HCT116 (cell line): Measurements from ENCODE around the gene GMDS. TPM values are rescaled to one million over a fixed set of nuclear protein-coding genes. Genes with fewer than 3 reads are reported as not detected.

Experiments
- ATAC-seq: fragments of 200-7000 bp; cut with Tn5 transposase; 2 replicates; pipeline ENCODE4 v1.9.1; 2020; ENCODE audit warnings: mild to moderate bottlenecking, moderate library complexity
- BruUV-seq: library from RNA; stranded (reverse); fragments of 400-500 nt; replicated peaks from 2 replicates; lab custom pipeline; 2021; lab: Mats Ljungman, UMichigan
- CTCF ChIA-PET: fragments of 300-600 bp; sonication (Branson Sonifier 250); formaldehyde crosslinking; loops from one replicate; lab custom pipeline; 2021; ENCODE audit warnings: antibody characterized with exemption; lab: Charles Lee
- POLR2A ChIA-PET: fragments of 300-600, 350-600 bp; sonication (Branson Sonifier 250); formaldehyde crosslinking; loops from one replicate; lab custom pipeline; 2021; ENCODE audit warnings: antibody characterized with exemption; lab: Charles Lee
- RAD21 ChIA-PET, 2 experiments: fragments of 300-600 bp; sonication (Branson Sonifier 250); formaldehyde crosslinking; loops; one replicate each; lab custom pipeline; 2023; ENCODE audit warnings: low total read pairs in 2 of 2; ENCODE audit not compliant: uncharacterized antibody in 2 of 2, unreplicated experiment in 2 of 2, low non-redundant PET in 1 of 2; lab: Charles Lee
- DNase-seq: peaks from one replicate; pipeline ENCODE4 v3.0.0-alpha.2; 2010; ENCODE audit warnings: low read depth, low spot score
- H2AFZ ChIP-seq: fragments of 200-600 bp; shearing (Covaris generic), sonication (generic); 2 replicates; pipeline ENCODE4 v1.6.1; 2017; ENCODE audit warnings: low read depth, mixed run types, mixed read lengths, antibody characterized with exemption, low read length; ENCODE audit not compliant: poor library complexity, severe bottlenecking
- H3K27ac ChIP-seq: 2 replicates; pipeline ENCODE4 v1.5.1; 2012; ENCODE audit warnings: low read depth, low read length
- H3K27me3 ChIP-seq: fragments of 200-600 bp; sonication (generic); 2 replicates; pipeline ENCODE4 v1.6.1; 2016; ENCODE audit warnings: mixed run types, low read length, mixed read lengths; ENCODE audit not compliant: insufficient read depth
- H3K36me3 ChIP-seq, 2 experiments: fragments of 200-500 bp in 1 of 2; fragments of 200-600 bp in 1 of 2; sonication (Bioruptor generic) in 1 of 2; sonication (generic) in 1 of 2; 2 replicates each; pipeline versions ENCODE4 v1.5.1 to v1.6.1; 2014 to 2016; ENCODE audit warnings: low read length in 2 of 2, inconsistent platforms in 1 of 2, mixed read lengths in 1 of 2, mixed run types in 1 of 2; ENCODE audit not compliant: insufficient read depth in 2 of 2, control insufficient read depth in 1 of 2
- H3K4me1 ChIP-seq, 2 experiments: fragments of 200-600 bp in 1 of 2; sonication (generic) in 1 of 2; 2 replicates each; pipeline versions ENCODE4 v1.5.1 to v1.6.1; 2012 to 2017; ENCODE audit warnings: low read length in 2 of 2, inconsistent platforms in 1 of 2, mild to moderate bottlenecking in 1 of 2, mixed read lengths in 1 of 2, mixed run types in 1 of 2, moderate library complexity in 1 of 2; ENCODE audit not compliant: insufficient read depth in 2 of 2, control insufficient read depth in 1 of 2
- H3K4me2 ChIP-seq: fragments of 200-600 bp; sonication (generic); 2 replicates; pipeline ENCODE4 v1.6.1; 2017; ENCODE audit warnings: mixed run types, low read length, mixed read lengths
- H3K4me3 ChIP-seq, 2 experiments: fragments of 200-600 bp in 1 of 2; sonication (generic) in 1 of 2; replicated peaks in 1 of 2; 2 replicates each; pipeline ENCODE4 v1.5.1; 2011 to 2016; ENCODE audit warnings: low read length in 2 of 2, control low read depth in 1 of 2, low read depth in 1 of 2, mild to moderate bottlenecking in 1 of 2, mixed read lengths in 1 of 2, mixed run types in 1 of 2
- H3K79me2 ChIP-seq: fragments of 200-600 bp; sonication (generic); 2 replicates; pipeline ENCODE4 v1.6.1; 2017; ENCODE audit warnings: mild to moderate bottlenecking, mixed run types, low read length, moderate library complexity, mixed read lengths; ENCODE audit not compliant: insufficient read depth
- H3K9ac ChIP-seq: fragments of 200-600 bp; sonication (generic); 2 replicates; pipeline ENCODE4 v1.6.1; 2016; ENCODE audit warnings: low read length, mixed read lengths
- H3K9me2 ChIP-seq: fragments of 200-600 bp; sonication (generic), shearing (Covaris generic); 2 replicates; pipeline ENCODE4 v1.6.1; 2017; ENCODE audit warnings: mixed run types, mild to moderate bottlenecking, moderate library complexity; ENCODE audit not compliant: insufficient read depth
- H3K9me3 ChIP-seq, 2 experiments: fragments of 200-500 bp in 1 of 2; fragments of 200-600 bp in 1 of 2; sonication (Bioruptor generic) in 1 of 2; sonication (generic) in 1 of 2; 2 replicates each; pipeline ENCODE4 v1.6.1; 2014 to 2017; ENCODE audit warnings: low read length in 2 of 2, mixed read lengths in 2 of 2, inconsistent platforms in 1 of 2, low read depth in 1 of 2, mild to moderate bottlenecking in 1 of 2, mixed run types in 1 of 2, moderate library complexity in 1 of 2; ENCODE audit not compliant: control insufficient read depth in 1 of 2, insufficient read depth in 1 of 2
- H4K20me1 ChIP-seq: fragments of 200-600 bp; sonication (generic), shearing (Covaris generic); 2 replicates; pipeline ENCODE4 v1.6.1; 2017; ENCODE audit warnings: mixed run types, mild to moderate bottlenecking, moderate library complexity; ENCODE audit not compliant: insufficient read depth
- CBX3 ChIP-seq: IDR thresholded peaks from 2 replicates; pipeline ENCODE4 v1.6.1; 2012; ENCODE audit warnings: low read depth
- EGR1 ChIP-seq: IDR thresholded peaks from 2 replicates; pipeline ENCODE4 v1.6.1; 2012; ENCODE audit warnings: low read depth
- ELF1 ChIP-seq: IDR thresholded peaks from 2 replicates; pipeline ENCODE4 v1.6.1; 2012; ENCODE audit warnings: low read depth, borderline replicate concordance
- EZH2 ChIP-seq: fragments of 200-600 bp; sonication (generic); IDR thresholded peaks from 2 replicates; pipeline ENCODE4 v1.6.1; 2017; ENCODE audit warnings: antibody characterized with exemption, mixed run types
- EZH2phosphoT487 ChIP-seq: fragments of 200-600 bp; IDR thresholded peaks from 2 replicates; pipeline ENCODE4 v1.6.1; 2018; ENCODE audit warnings: antibody characterized with exemption, borderline replicate concordance
- JUND ChIP-seq: IDR thresholded peaks from 2 replicates; pipeline ENCODE4 v1.6.1; 2012
- POLR2A ChIP-seq: IDR thresholded peaks from 2 replicates; pipeline ENCODE4 v1.7.0; 2011; ENCODE audit warnings: borderline replicate concordance; ENCODE audit not compliant: insufficient read depth, insufficient read length; ENCODE audit errors: extremely low read depth
- POLR2AphosphoS5 ChIP-seq: IDR thresholded peaks from 2 replicates; pipeline ENCODE4 v1.6.1; 2011; ENCODE audit warnings: mild to moderate bottlenecking, low read depth, low read length, moderate library complexity
- SIN3A ChIP-seq: IDR thresholded peaks from 2 replicates; pipeline ENCODE4 v1.6.1; 2012; ENCODE audit warnings: low read depth
- YY1 ChIP-seq: IDR thresholded peaks from 2 replicates; pipeline ENCODE4 v1.6.1; 2011; ENCODE audit warnings: low read length, low read depth, moderate library complexity, mild to moderate bottlenecking; ENCODE audit not compliant: insufficient replicate concordance; ENCODE audit errors: extremely low read depth
- ZFX ChIP-seq: fragments of 450-650 bp; IDR thresholded peaks from 2 replicates; pipeline ENCODE4 v1.6.1; 2017
- ZNF274 ChIP-seq: fragments of 200-500 bp; sonication (Bioruptor generic); IDR thresholded peaks from 2 replicates; pipeline ENCODE4 v1.6.1; 2014; ENCODE audit warnings: mild to moderate bottlenecking, low read depth, low read length, inconsistent platforms
- intact Hi-C: fragments of 100-400 bp; cut with micrococcal nuclease; formaldehyde crosslinking; loops from 2 replicates; pipeline ENCODE4 v1.10.0; 2022
- total RNA-seq: library from RNA; stranded (reverse); gene quantifications from one replicate; pipeline ENCODE4 v1.2.1, GENCODE V29; 2021; ENCODE audit not compliant: unreplicated experiment
- TF ChIP-seq, protein P1 (sequence below), 3 experiments: fragments of 200-600 bp in 1 of 3; sonication (generic) in 1 of 3; IDR thresholded peaks in 2 of 3; conservative IDR thresholded peaks in 1 of 3; 2 replicates each; pipeline ENCODE4 v1.5.1; 2012 to 2017; ENCODE audit warnings: low read depth in 2 of 3, low read length in 2 of 3, antibody characterized with exemption in 1 of 3, borderline replicate concordance in 1 of 3, control low read depth in 1 of 3, mild to moderate bottlenecking in 1 of 3, mixed read lengths in 1 of 3, mixed run types in 1 of 3, moderate library complexity in 1 of 3; ENCODE audit not compliant: insufficient read depth in 1 of 3
- TF ChIP-seq, protein P2 (sequence below): IDR thresholded peaks from 2 replicates; pipeline ENCODE4 v1.6.1; 2012
- TF ChIP-seq, protein P3 (sequence below): IDR thresholded peaks from 2 replicates; pipeline ENCODE4 v1.6.1; 2012
- TF ChIP-seq, protein P4 (sequence below): IDR thresholded peaks from 2 replicates; pipeline ENCODE4 v1.6.1; 2011; ENCODE audit warnings: mild to moderate bottlenecking, low read length, moderate library complexity; ENCODE audit not compliant: insufficient replicate concordance; ENCODE audit errors: extremely low read depth

The GMDS gene
- total RNA-seq, 1 experiment from 2014 or later: 34.4 TPM

DNA sequence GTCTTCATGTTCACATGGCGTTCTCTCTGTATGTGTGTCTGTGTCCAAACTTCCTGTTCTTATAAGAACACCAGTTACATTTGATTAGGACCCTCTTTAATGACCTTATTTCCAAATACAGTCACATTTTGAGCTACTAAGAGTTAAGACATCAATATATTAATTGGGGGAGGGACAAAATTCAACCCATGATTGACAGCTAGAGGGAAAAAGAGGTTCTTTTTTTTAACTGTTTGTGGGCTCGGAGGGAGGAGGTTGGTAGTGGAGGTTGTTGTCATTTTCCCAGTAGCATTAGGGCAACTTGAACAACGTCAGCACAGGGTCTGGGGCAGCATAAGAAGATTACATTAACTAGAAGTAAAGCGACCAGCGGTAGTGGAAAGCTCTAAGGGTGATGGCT, 2.3 kb upstream of the GMDS start (continued):
- TF ChIP-seq, protein P1, sequence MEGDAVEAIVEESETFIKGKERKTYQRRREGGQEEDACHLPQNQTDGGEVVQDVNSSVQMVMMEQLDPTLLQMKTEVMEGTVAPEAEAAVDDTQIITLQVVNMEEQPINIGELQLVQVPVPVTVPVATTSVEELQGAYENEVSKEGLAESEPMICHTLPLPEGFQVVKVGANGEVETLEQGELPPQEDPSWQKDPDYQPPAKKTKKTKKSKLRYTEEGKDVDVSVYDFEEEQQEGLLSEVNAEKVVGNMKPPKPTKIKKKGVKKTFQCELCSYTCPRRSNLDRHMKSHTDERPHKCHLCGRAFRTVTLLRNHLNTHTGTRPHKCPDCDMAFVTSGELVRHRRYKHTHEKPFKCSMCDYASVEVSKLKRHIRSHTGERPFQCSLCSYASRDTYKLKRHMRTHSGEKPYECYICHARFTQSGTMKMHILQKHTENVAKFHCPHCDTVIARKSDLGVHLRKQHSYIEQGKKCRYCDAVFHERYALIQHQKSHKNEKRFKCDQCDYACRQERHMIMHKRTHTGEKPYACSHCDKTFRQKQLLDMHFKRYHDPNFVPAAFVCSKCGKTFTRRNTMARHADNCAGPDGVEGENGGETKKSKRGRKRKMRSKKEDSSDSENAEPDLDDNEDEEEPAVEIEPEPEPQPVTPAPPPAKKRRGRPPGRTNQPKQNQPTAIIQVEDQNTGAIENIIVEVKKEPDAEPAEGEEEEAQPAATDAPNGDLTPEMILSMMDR (IDR thresholded peaks at IDR 0.05 in 2 of 3, conservative IDR thresholded peaks at IDR 0.05 in 1 of 3; ENCODE audit: borderline replicate concordance in 1 of 3, insufficient read depth in 1 of 3, low read depth in 2 of 3, low read length in 2 of 3): no peak
- TF ChIP-seq CBX3 (no peak), POLR2AphosphoS5 (no peak)
- TF ChIP-seq, protein P2, sequence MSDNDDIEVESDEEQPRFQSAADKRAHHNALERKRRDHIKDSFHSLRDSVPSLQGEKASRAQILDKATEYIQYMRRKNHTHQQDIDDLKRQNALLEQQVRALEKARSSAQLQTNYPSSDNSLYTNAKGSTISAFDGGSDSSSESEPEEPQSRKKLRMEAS: no peak

DNA sequence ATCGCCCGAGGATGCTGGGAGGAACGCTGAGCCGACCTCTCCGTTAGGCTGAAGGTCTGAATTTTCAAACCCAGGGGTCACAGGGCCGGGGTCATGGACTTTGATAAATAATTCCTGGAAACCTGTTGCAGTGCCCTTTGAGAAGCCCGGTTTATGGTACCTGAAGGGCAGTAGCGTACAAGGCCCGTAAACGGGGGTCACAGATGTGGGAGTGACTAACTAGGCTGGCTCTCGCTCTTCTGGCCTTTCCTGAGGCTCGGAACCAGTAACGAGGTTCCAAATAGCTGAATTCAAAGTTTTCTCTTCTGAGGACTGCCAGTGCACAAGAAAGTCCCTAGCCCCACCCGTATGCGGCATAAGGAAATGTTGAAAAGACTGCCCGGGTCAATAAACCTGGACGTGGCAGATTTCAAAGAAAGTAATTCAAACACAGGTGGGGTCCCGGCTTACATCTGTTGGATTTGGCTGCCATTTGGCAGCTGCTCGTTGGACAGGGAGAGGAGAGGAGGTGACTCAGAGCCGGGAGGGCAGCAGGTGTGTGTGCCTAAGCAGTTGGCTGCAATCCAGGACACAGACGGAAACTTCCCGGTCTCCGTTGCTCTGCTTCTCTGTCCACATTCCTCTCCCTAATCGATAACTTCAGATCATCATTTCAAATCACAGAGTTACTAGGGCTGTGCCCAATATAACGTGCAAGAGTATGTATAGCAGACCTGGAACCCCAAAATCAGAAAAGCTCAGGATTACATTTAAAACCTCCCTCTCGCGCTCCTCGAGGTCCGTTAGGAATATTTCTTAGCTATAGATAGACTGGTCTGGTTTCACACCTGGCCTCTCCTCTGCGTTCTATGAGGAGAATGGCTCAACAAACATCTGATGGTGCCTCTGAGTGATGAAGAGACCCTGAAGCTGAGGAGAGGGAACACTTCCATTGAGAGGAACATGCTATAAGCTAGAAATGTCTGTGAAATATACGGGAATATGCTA, 765 bp upstream of the GMDS start:
- ChIA-PET CTCF (no interaction called here), RAD21 (no interaction called here), POLR2A (no interaction called here)
- Histone ChIP-seq H3K27ac (peak overlapping the region; percentile 68), H3K4me1 (peaks cover 4 to 13% of the 10 kb centered on the region in 2 experiments; a peak in 3 of 4 replicates), H3K4me3 (peak overlapping the region; percentile 67 to 72), H2AFZ (no peak overlapping the region), H3K9me3 (no peaks in the 10 kb centered on the region), H4K20me1 (no peaks in the 10 kb centered on the region), H3K36me3 (no peaks in the 10 kb centered on the region), H3K4me2 (peak overlapping the region; percentile 84), H3K9me2 (no peaks in the 10 kb centered on the region), H3K79me2 (peaks cover 18% of the 10 kb centered on the region), H3K9ac (peak overlapping the region; percentile 71), H3K27me3 (no peaks in the 10 kb centered on the region)
- DNase-seq: peak; percentile 51
- intact Hi-C loops: loop anchor here (5.0 kb wide), 1 partner anchor 386 kb away; no protein-coding TSS in a partner anchor
- ATAC-seq: peak; percentile 41
- BruUV-seq: TSS peak; percentile 73
- TF ChIP-seq EZH2 (no peak), ZFX (no peak), JUND (peak; percentile 51; the same call in 1 of the 2 replicates), POLR2A (no peak), YY1 (no peak), EZH2phosphoT487 (no peak), ZNF274 (no peak), SIN3A (peak; percentile 22; the same call in 1 of the 2 replicates), EGR1 (no peak), ELF1 (no peak)
- TF ChIP-seq, protein P3, sequence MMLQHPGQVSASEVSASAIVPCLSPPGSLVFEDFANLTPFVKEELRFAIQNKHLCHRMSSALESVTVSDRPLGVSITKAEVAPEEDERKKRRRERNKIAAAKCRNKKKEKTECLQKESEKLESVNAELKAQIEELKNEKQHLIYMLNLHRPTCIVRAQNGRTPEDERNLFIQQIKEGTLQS: no peak
- TF ChIP-seq, protein P4, sequence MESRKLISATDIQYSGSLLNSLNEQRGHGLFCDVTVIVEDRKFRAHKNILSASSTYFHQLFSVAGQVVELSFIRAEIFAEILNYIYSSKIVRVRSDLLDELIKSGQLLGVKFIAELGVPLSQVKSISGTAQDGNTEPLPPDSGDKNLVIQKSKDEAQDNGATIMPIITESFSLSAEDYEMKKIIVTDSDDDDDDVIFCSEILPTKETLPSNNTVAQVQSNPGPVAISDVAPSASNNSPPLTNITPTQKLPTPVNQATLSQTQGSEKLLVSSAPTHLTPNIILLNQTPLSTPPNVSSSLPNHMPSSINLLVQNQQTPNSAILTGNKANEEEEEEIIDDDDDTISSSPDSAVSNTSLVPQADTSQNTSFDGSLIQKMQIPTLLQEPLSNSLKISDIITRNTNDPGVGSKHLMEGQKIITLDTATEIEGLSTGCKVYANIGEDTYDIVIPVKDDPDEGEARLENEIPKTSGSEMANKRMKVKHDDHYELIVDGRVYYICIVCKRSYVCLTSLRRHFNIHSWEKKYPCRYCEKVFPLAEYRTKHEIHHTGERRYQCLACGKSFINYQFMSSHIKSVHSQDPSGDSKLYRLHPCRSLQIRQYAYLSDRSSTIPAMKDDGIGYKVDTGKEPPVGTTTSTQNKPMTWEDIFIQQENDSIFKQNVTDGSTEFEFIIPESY: no peak
